ENCODE data around the gene RASA3.

GRCh38 chr13:114018461-114019055 is 113.9 kb downstream of the RASA3 start:
- TF ChIP-seq, protein P1, sequence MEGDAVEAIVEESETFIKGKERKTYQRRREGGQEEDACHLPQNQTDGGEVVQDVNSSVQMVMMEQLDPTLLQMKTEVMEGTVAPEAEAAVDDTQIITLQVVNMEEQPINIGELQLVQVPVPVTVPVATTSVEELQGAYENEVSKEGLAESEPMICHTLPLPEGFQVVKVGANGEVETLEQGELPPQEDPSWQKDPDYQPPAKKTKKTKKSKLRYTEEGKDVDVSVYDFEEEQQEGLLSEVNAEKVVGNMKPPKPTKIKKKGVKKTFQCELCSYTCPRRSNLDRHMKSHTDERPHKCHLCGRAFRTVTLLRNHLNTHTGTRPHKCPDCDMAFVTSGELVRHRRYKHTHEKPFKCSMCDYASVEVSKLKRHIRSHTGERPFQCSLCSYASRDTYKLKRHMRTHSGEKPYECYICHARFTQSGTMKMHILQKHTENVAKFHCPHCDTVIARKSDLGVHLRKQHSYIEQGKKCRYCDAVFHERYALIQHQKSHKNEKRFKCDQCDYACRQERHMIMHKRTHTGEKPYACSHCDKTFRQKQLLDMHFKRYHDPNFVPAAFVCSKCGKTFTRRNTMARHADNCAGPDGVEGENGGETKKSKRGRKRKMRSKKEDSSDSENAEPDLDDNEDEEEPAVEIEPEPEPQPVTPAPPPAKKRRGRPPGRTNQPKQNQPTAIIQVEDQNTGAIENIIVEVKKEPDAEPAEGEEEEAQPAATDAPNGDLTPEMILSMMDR (IDR thresholded peaks at IDR 0.05; ENCODE audit: insufficient read depth, low read depth, low read length) = no peak
- no peak for TF ChIP-seq EZH2 (IDR thresholded peaks at IDR 0.05; ENCODE audit: insufficient read depth, low read length)

Measured in astrocyte (in vitro differentiated cells and primary cell).